ENCODE measurements around the gene APBB1IP. TPM values are rescaled to one million over a fixed set of nuclear protein-coding genes. Genes with fewer than 3 reads are reported as not detected.

Gene APBB1IP
- total and polyA plus RNA-seq, 2 donors (not counting 1 experiment from before 2014, with no cell fraction given), result 60.1 to 97.0 TPM

DNA sequence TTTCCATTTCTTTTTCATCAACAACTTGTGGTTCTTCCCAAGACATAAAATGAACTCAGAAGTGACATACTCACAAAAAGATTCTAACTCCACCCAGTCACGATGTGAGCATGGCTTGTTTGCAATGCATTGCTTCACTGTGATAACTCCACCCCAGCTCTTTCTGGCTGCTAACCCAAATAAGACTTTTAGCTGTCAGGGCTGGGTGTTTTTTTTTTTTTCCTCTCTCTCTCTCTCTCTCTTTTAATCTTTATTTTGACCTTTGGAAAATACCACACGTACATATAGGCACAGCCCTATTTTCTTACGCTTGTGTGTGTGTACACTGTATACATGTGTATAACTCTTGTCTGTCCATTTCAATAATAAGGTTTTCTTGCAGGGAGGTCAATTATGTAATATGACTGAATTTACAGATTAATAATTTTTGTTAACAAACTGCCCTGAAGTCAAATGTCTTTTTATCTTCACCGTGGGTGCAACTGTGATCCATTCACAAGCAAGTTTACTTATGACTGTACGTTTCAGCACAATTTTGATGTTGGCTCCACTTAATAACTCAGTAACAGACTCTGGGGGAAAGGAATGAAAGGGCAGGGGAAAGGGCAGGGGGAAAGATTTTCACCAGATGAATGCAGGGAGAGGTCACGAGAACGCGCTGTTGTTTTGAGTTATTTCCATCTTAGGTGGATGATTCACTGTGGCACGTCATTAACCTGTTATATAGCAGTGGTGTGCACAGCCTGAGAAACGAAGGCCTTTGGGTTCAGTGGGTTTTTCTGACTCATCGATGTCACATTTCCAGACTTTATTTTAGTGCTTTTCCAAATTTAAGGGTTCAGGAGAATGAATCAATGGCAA lies 49.1 kb downstream of the APBB1IP start:
- Histone ChIP-seq H3K79me2 (ENCODE audit: control insufficient read depth, insufficient read depth, low read length) (peaks cover 97% of the 10 kb centered on the region), H2AFZ (ENCODE audit: insufficient read depth, low read depth, low read length, poor library complexity, severe bottlenecking) (no peak overlapping the region), H4K20me1 (ENCODE audit: control insufficient read depth, insufficient read depth, low read length, poor library complexity, severe bottlenecking) (no peaks in the 10 kb centered on the region), H3K4me3 (ENCODE audit: control extremely low read depth in 1 of 5, extremely low read depth in 1 of 5, insufficient read depth in 1 of 5, low read depth in 2 of 5, low read length in 4 of 5) (no peak overlapping the region), H3K4me1 (ENCODE audit: control insufficient read depth in 2 of 2, insufficient read depth in 2 of 2, low read length in 2 of 2) (peaks cover 40 to 43% of the 10 kb centered on the region in 2 donors), H3K36me3 (replicated peaks in 1 of 2; ENCODE audit: control extremely low read depth in 1 of 2, control insufficient read depth in 1 of 2, extremely low read depth in 1 of 2, insufficient read depth in 2 of 2, low read length in 1 of 2) (peaks cover 0 to 14% of the 10 kb centered on the region in 2 experiments), H3K27me3 (replicated peaks in 1 of 4; ENCODE audit: control extremely low read depth in 1 of 4, control insufficient read depth in 3 of 4, insufficient read depth in 4 of 4, low read length in 3 of 4) (no peaks in the 10 kb centered on the region), H3K9ac (ENCODE audit: low read length) (peak overlapping the region; percentile 0), H3K4me2 (replicated peaks; ENCODE audit: low read depth, low read length, poor library complexity, severe bottlenecking) (peak overlapping the region; percentile 18), H3K9me3 (ENCODE audit: control extremely low read depth in 1 of 3, control insufficient read depth in 2 of 3, insufficient read depth in 1 of 3, low read length in 2 of 3) (no peaks in the 10 kb centered on the region), H3K27ac (ENCODE audit: low read length in 2 of 2) (peak overlapping the region; percentile 36 to 67)
- Mint-ChIP-seq H3K27me3 (no peaks in the 10 kb centered on the region), H3K27ac (peak overlapping the region; percentile 89), H3K9me3 (ENCODE audit: insufficient read depth) (no peaks in the 10 kb centered on the region), H3K4me3 (peak overlapping the region; percentile 74), H3K4me1 (peaks cover 54% of the 10 kb centered on the region)
- POLR2A ChIA-PET, result interaction anchor here (0.6 to 0.9 kb wide), 2 partner anchors 11 to 48 kb away, joined by 4 read pairs; no protein-coding TSS in a partner anchor
- CTCF ChIA-PET, result interaction anchor here (0.6 to 1.7 kb wide), 3 partner anchors 16 to 41 kb away, joined by 3 to 7 read pairs (median 3); no protein-coding TSS in a partner anchor
- TF ChIP-seq EZH2 (IDR thresholded peaks at IDR 0.05; ENCODE audit: borderline replicate concordance, insufficient read depth, low read depth, low read length, poor library complexity, severe bottlenecking), result no peak
- TF ChIP-seq, protein P1, sequence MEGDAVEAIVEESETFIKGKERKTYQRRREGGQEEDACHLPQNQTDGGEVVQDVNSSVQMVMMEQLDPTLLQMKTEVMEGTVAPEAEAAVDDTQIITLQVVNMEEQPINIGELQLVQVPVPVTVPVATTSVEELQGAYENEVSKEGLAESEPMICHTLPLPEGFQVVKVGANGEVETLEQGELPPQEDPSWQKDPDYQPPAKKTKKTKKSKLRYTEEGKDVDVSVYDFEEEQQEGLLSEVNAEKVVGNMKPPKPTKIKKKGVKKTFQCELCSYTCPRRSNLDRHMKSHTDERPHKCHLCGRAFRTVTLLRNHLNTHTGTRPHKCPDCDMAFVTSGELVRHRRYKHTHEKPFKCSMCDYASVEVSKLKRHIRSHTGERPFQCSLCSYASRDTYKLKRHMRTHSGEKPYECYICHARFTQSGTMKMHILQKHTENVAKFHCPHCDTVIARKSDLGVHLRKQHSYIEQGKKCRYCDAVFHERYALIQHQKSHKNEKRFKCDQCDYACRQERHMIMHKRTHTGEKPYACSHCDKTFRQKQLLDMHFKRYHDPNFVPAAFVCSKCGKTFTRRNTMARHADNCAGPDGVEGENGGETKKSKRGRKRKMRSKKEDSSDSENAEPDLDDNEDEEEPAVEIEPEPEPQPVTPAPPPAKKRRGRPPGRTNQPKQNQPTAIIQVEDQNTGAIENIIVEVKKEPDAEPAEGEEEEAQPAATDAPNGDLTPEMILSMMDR (IDR thresholded peaks at IDR 0.05), result no peak
- 51% methylated on average over 7 of the region's 11 CpGs for WGBS (ENCODE audit: insufficient coverage)
- ATAC-seq (ENCODE audit: low read depth) (peak; percentile 78), DNase-seq (peak; percentile 24)
- intact Hi-C loops (cut with micrococcal nuclease), result loop anchor here (1.0 to 5.0 kb wide), 2 partner anchors 39 to 150 kb away; no protein-coding TSS in a partner anchor

DNA sequence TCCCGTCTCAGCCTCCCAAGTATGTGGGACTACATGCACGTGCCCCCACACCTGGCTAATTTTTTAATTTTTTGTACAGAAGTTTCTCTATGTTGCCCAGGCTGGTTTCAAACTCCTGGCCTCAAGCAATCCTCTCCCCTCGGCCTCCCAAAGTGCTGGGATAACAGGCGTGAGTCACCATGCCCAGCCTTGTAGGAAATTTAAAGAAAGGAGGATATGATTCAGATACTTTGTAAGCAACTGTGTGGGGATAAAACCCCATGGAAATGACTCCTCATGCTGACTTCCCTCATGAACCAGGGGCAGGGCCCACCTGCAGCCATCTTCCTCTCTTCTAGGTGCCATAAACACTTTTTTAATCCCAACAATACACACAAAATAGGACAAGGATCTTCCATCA lies 50.2 kb downstream of the APBB1IP start:
- no peak for DNase-seq
- H3K79me2 ChIP-seq (ENCODE audit: control insufficient read depth, insufficient read depth, low read length), result peaks cover 93% of the 10 kb centered on the region
- ATAC-seq (ENCODE audit: low read depth), result no peak
- H3K4me1 ChIP-seq (ENCODE audit: control insufficient read depth in 2 of 2, insufficient read depth in 2 of 2, low read length in 2 of 2), result peaks cover 29 to 32% of the 10 kb centered on the region in 2 donors
- no peaks in the 10 kb centered on the region for H4K20me1 ChIP-seq (ENCODE audit: control insufficient read depth, insufficient read depth, low read length, poor library complexity, severe bottlenecking)
- peaks cover 47% of the 10 kb centered on the region for H3K4me1 Mint-ChIP-seq
- no peaks in the 10 kb centered on the region for H3K27me3 Mint-ChIP-seq
- intact Hi-C loops (cut with micrococcal nuclease), result loop anchor here (5.0 kb wide), 1 partner anchor 151 kb away; no protein-coding TSS in a partner anchor
- no peak overlapping the region for H3K4me3 ChIP-seq (ENCODE audit: control extremely low read depth in 1 of 5, extremely low read depth in 1 of 5, insufficient read depth in 1 of 5, low read depth in 2 of 5, low read length in 4 of 5)
- no peaks in the 10 kb centered on the region for H3K27me3 ChIP-seq (replicated peaks in 1 of 4; ENCODE audit: control extremely low read depth in 1 of 4, control insufficient read depth in 3 of 4, insufficient read depth in 4 of 4, low read length in 3 of 4)
- H2AFZ ChIP-seq (ENCODE audit: insufficient read depth, low read depth, low read length, poor library complexity, severe bottlenecking), result no peak overlapping the region
- CTCF ChIA-PET, result no interaction called here
- H3K9me3 ChIP-seq (ENCODE audit: control extremely low read depth in 1 of 3, control insufficient read depth in 2 of 3, insufficient read depth in 1 of 3, low read length in 2 of 3), result no peaks in the 10 kb centered on the region
- H3K9me3 Mint-ChIP-seq (ENCODE audit: insufficient read depth), result no peaks in the 10 kb centered on the region
- 90% methylated on average over 1 of the region's 4 CpGs for WGBS (ENCODE audit: insufficient coverage)
- H3K27ac ChIP-seq (ENCODE audit: low read length in 2 of 2), result no peak overlapping the region
- TF ChIP-seq, protein P1 (IDR thresholded peaks at IDR 0.05), result no peak
- no peak for TF ChIP-seq EZH2 (IDR thresholded peaks at IDR 0.05; ENCODE audit: borderline replicate concordance, insufficient read depth, low read depth, low read length, poor library complexity, severe bottlenecking)
- no peak overlapping the region for H3K9ac ChIP-seq (ENCODE audit: low read length)
- H3K4me2 ChIP-seq (replicated peaks; ENCODE audit: low read depth, low read length, poor library complexity, severe bottlenecking), result no peak overlapping the region
- POLR2A ChIA-PET, result interaction anchor here (0.6 kb wide), 1 partner anchor 12 kb away, joined by 4 read pairs; no protein-coding TSS in a partner anchor
- no peak overlapping the region for H3K4me3 Mint-ChIP-seq
- peaks cover 0 to 20% of the 10 kb centered on the region in 2 experiments for H3K36me3 ChIP-seq (replicated peaks in 1 of 2; ENCODE audit: control extremely low read depth in 1 of 2, control insufficient read depth in 1 of 2, extremely low read depth in 1 of 2, insufficient read depth in 2 of 2, low read length in 1 of 2)
- H3K27ac Mint-ChIP-seq, result peak overlapping the region; percentile 33

Measured in B cell (primary cell).